ENCODE results near the gene SLC16A11. TPM values are rescaled to one million over a fixed set of nuclear protein-coding genes. Genes with fewer than 3 reads are reported as not detected.

SLC16A11 gene
- total and polyA plus RNA-seq, 2 experiments from 2014 or later = 0.93 to 2.4 TPM

DNA sequence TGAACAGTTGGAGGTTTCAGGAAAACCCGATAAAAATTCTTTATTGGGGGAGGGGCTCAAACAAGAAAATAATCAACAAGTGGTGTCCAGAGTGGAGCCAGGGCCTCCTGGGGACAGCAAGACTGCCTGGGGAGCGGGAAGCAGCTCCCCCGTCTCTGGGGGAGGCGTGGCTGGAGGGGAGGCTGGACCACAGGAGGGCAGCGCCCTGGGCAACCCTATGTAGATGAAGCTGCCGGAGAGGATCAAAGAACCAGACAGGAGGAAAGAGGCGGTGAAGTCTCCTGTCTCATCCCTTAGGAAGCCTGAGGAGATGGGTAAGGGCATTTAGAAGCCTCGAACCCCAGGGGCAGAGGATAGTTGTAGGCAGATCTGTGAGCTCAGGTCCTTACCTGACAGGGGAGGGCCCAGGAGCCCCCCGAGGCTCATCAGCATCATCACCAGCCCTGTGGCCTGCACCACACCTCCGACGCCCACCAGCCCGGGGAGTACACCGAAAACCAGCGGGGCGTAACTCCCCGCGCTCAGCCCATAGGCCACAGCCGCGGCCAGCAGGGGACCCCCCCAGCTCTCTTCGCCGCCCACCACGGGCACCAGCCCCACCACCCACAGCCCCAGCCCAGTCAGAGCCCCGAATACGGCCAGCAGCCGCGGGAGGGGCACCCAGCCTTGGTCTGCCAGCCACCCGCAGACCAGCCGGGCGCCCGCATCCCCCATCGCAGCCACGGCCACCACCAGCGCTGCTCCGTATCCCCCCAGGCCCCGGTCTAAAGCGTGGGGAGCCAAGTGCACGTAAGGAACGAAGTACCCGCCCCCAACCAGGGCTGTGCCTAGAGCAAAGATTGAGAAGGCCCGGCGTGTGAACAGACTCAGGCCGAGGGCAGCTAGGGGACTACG, 2.0 kb downstream of the SLC16A11 start:
- Histone ChIP-seq H3K4me2 (peak overlapping the region; percentile 95), H3K27ac (no peak overlapping the region)

DNA sequence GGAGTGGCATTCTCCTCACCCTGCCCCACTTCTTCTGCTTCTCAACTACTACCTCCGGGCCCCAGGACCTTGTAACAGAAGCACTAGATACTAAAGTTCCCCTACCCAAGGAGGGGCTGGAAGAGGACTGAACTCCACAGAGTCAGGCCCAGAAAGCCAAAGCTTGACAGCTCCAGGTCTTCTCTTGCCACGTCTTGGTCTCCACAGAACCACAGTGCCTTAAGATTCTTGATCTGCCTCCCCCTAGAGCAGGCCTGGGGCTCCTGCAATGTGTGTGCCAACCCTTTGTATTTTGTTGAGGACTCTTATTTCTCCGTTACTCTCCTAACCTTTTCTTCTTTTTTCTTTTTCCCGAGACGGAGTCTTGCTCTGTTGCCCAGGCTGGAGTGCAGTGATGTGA, 4.1 kb downstream of the SLC16A11 start:
- TF ChIP-seq, protein P1, sequence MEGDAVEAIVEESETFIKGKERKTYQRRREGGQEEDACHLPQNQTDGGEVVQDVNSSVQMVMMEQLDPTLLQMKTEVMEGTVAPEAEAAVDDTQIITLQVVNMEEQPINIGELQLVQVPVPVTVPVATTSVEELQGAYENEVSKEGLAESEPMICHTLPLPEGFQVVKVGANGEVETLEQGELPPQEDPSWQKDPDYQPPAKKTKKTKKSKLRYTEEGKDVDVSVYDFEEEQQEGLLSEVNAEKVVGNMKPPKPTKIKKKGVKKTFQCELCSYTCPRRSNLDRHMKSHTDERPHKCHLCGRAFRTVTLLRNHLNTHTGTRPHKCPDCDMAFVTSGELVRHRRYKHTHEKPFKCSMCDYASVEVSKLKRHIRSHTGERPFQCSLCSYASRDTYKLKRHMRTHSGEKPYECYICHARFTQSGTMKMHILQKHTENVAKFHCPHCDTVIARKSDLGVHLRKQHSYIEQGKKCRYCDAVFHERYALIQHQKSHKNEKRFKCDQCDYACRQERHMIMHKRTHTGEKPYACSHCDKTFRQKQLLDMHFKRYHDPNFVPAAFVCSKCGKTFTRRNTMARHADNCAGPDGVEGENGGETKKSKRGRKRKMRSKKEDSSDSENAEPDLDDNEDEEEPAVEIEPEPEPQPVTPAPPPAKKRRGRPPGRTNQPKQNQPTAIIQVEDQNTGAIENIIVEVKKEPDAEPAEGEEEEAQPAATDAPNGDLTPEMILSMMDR (IDR thresholded peaks at IDR 0.05; ENCODE audit: poor library complexity) = no peak
- TF ChIP-seq EZH2 (IDR thresholded peaks at IDR 0.05; ENCODE audit: borderline replicate concordance) (no peak), EZH2phosphoT487 (IDR thresholded peaks at IDR 0.05; ENCODE audit: low read depth, severe bottlenecking, unreplicated experiment) (no peak)
- DNase-seq (ENCODE audit: low spot score) = no peak
- Histone ChIP-seq H3K9me2 (replicated peaks; ENCODE audit: insufficient read depth) (no peaks in the 10 kb centered on the region), H3K4me2 (no peak overlapping the region), H3K36me3 (replicated peaks; ENCODE audit: insufficient read depth, low read depth) (no peaks in the 10 kb centered on the region), H3K4me3 (no peak overlapping the region), H3K4me1 (ENCODE audit: insufficient read depth) (peaks cover 24% of the 10 kb centered on the region), H4K20me1 (ENCODE audit: insufficient read depth, poor library complexity, severe bottlenecking) (no peaks in the 10 kb centered on the region), H3K27me3 (peaks cover 13% of the 10 kb centered on the region), H3K79me2 (peaks cover 9% of the 10 kb centered on the region), H3K9me3 (ENCODE audit: low read depth) (no peaks in the 10 kb centered on the region), H3K27ac (no peak overlapping the region), H2AFZ (no peak overlapping the region)
- 93% methylated on average over 5 of the region's 5 CpGs for WGBS (ENCODE audit: low lambda C conversion rate, missing lambda C conversion rate)

More for the DNA sequence above, 2.0 kb downstream of the SLC16A11 start:
- H3K79me2 ChIP-seq = peaks cover 4% of the 10 kb centered on the region
- TF ChIP-seq, protein P1 (IDR thresholded peaks at IDR 0.05; ENCODE audit: poor library complexity) = no peak
- TF ChIP-seq EZH2 (IDR thresholded peaks at IDR 0.05; ENCODE audit: borderline replicate concordance) (no peak), EZH2phosphoT487 (IDR thresholded peaks at IDR 0.05; ENCODE audit: low read depth, severe bottlenecking, unreplicated experiment) (no peak)
- 19% methylated on average over 31 of the region's 43 CpGs for WGBS (ENCODE audit: low lambda C conversion rate, missing lambda C conversion rate)
- no peak overlapping the region for H3K4me3 ChIP-seq
- H4K20me1 ChIP-seq (ENCODE audit: insufficient read depth, poor library complexity, severe bottlenecking) = no peaks in the 10 kb centered on the region
- no peaks in the 10 kb centered on the region for H3K9me3 ChIP-seq (ENCODE audit: low read depth)
- DNase-seq (ENCODE audit: low spot score) = peak; percentile 63
- peaks cover 13% of the 10 kb centered on the region for H3K27me3 ChIP-seq
- no peaks in the 10 kb centered on the region for H3K9me2 ChIP-seq (replicated peaks; ENCODE audit: insufficient read depth)
- H3K36me3 ChIP-seq (replicated peaks; ENCODE audit: insufficient read depth, low read depth) = no peaks in the 10 kb centered on the region
- H2AFZ ChIP-seq = peak overlapping the region; percentile 88
- H3K4me1 ChIP-seq (ENCODE audit: insufficient read depth) = peaks cover 19% of the 10 kb centered on the region

DNA sequence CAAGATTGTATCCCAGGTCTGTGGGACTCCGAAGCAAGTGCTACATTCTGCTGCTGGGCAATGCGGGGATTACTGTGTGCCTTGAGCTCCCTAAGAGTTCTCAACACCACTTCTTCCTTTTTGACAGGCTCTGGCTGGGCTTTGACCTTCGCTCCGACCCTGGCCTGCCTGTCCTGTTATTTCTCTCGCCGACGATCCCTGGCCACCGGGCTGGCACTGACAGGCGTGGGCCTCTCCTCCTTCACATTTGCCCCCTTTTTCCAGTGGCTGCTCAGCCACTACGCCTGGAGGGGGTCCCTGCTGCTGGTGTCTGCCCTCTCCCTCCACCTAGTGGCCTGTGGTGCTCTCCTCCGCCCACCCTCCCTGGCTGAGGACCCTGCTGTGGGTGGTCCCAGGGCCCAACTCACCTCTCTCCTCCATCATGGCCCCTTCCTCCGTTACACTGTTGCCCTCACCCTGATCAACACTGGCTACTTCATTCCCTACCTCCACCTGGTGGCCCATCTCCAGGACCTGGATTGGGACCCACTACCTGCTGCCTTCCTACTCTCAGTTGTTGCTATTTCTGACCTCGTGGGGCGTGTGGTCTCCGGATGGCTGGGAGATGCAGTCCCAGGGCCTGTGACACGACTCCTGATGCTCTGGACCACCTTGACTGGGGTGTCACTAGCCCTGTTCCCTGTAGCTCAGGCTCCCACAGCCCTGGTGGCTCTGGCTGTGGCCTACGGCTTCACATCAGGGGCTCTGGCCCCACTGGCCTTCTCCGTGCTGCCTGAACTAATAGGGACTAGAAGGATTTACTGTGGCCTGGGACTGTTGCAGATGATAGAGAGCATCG, 5.6 kb downstream of the SLC16A11 start:
- H2AFZ ChIP-seq = no peak overlapping the region
- TF ChIP-seq EZH2phosphoT487 (IDR thresholded peaks at IDR 0.05; ENCODE audit: low read depth, severe bottlenecking, unreplicated experiment) (no peak), EZH2 (IDR thresholded peaks at IDR 0.05; ENCODE audit: borderline replicate concordance) (no peak)
- TF ChIP-seq, protein P1 (IDR thresholded peaks at IDR 0.05; ENCODE audit: poor library complexity) = no peak
- H3K27me3 ChIP-seq = peaks cover 12% of the 10 kb centered on the region
- peak overlapping the region; percentile 23 for H3K27ac ChIP-seq
- no peak overlapping the region for H3K4me3 ChIP-seq
- 86% methylated on average over 19 of the region's 19 CpGs for WGBS (ENCODE audit: low lambda C conversion rate, missing lambda C conversion rate)
- no peaks in the 10 kb centered on the region for H3K9me2 ChIP-seq (replicated peaks; ENCODE audit: insufficient read depth)
- peaks cover 9% of the 10 kb centered on the region for H3K79me2 ChIP-seq
- H3K9me3 ChIP-seq (ENCODE audit: low read depth) = no peaks in the 10 kb centered on the region
- H3K36me3 ChIP-seq (replicated peaks; ENCODE audit: insufficient read depth, low read depth) = no peaks in the 10 kb centered on the region
- peaks cover 17% of the 10 kb centered on the region for H3K4me1 ChIP-seq (ENCODE audit: insufficient read depth)
- no peaks in the 10 kb centered on the region for H4K20me1 ChIP-seq (ENCODE audit: insufficient read depth, poor library complexity, severe bottlenecking)
- no peak for DNase-seq (ENCODE audit: low spot score)
- H3K4me2 ChIP-seq = peak overlapping the region; percentile 89

Measured in hepatocyte (in vitro differentiated cells).